ENCODE data around the gene PMF1.

- TF ChIP-seq CTCF (conservative IDR thresholded peaks at IDR 0.05; ENCODE audit: low read depth, low read length) (no peak), EZH2 (IDR thresholded peaks at IDR 0.05; ENCODE audit: borderline replicate concordance, low read depth, low read length, poor library complexity, severe bottlenecking) (no peak)
Observed at GRCh38 chr1:156180471-156180870, 32.3 kb upstream of the PMF1 start.

Data from A673 (cell line).